Measurements from ENCODE around the gene TYK2.
"Not testable (repeated sequence)": the region's sequence is repeated elsewhere in the genome, so short reads cannot be mapped to it uniquely, and the experiment has no call there.

TYK2 gene

GRCh38 chr19:10344780-10345179 lies 35.6 kb downstream of the TYK2 start:
- in situ Hi-C loops (cut with MboI; ENCODE audit: low pct_unique_long_range_greater_than_20kb, low sequenced_read_pairs) = no loop called here
- no peak for DNase-seq

DNA sequence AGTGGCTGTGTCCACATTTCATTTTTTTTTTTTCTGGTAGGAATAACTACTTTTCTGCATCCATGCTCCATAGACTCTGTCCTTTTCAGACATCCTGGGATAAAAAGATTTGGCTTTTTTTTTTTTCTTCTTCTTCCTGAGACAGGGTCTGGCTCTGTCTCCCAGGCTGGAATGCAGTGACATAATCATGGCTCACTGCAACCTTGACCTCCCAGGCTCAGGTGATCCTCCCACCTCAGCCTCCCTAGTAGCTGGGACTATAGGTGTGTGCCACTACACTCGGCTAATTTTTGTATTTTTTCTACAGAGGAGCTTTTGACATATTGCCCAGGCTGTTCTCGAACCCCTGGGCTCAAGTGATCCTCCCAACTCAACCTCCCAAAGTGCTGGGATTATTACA lies 36.9 kb downstream of the TYK2 start:
- in situ Hi-C loops (cut with MboI; ENCODE audit: low pct_unique_long_range_greater_than_20kb, low sequenced_read_pairs) = no loop called here
- DNase-seq = no peak

- in situ Hi-C loops (cut with MboI; ENCODE audit: low pct_unique_long_range_greater_than_20kb, low sequenced_read_pairs) = no loop called here
- no peak for DNase-seq
Observed at GRCh38 chr19:10339977-10340376, 40.4 kb downstream of the TYK2 start.

GRCh38 chr19:10339380-10339960 lies 40.9 kb downstream of the TYK2 start, which contains the start of gene ICAM3:
Gene ICAM3 (minus strand): TSS chr19:10339624. CDS start chr19:10339614, 10 bp downstream.
- DNase-seq = peak; percentile 73
- in situ Hi-C loops (cut with MboI; ENCODE audit: low pct_unique_long_range_greater_than_20kb, low sequenced_read_pairs) = no loop called here

- in situ Hi-C loops (cut with MboI; ENCODE audit: low pct_unique_long_range_greater_than_20kb, low sequenced_read_pairs) = no loop called here
Observed at GRCh38 chr19:10338940-10339339, 41.4 kb downstream of the TYK2 start.

GRCh38 chr19:10336725-10337124 lies 43.6 kb downstream of the TYK2 start:
- in situ Hi-C loops (cut with MboI; ENCODE audit: low pct_unique_long_range_greater_than_20kb, low sequenced_read_pairs); DNase-seq: not testable (repeated sequence)

More at GRCh38 chr19:10338940-10339339, 41.4 kb downstream of the TYK2 start:
- no peak for DNase-seq

GRCh38 chr19:10335352-10335985 lies 44.9 kb downstream of the TYK2 start:
- DNase-seq = no peak
- in situ Hi-C loops (cut with MboI; ENCODE audit: low pct_unique_long_range_greater_than_20kb, low sequenced_read_pairs) = no loop called here

GRCh38 chr19:10334588-10335351 lies 45.6 kb downstream of the TYK2 start:
- peak; percentile 24 for DNase-seq
- in situ Hi-C loops (cut with MboI; ENCODE audit: low pct_unique_long_range_greater_than_20kb, low sequenced_read_pairs) = no loop called here

DNA sequence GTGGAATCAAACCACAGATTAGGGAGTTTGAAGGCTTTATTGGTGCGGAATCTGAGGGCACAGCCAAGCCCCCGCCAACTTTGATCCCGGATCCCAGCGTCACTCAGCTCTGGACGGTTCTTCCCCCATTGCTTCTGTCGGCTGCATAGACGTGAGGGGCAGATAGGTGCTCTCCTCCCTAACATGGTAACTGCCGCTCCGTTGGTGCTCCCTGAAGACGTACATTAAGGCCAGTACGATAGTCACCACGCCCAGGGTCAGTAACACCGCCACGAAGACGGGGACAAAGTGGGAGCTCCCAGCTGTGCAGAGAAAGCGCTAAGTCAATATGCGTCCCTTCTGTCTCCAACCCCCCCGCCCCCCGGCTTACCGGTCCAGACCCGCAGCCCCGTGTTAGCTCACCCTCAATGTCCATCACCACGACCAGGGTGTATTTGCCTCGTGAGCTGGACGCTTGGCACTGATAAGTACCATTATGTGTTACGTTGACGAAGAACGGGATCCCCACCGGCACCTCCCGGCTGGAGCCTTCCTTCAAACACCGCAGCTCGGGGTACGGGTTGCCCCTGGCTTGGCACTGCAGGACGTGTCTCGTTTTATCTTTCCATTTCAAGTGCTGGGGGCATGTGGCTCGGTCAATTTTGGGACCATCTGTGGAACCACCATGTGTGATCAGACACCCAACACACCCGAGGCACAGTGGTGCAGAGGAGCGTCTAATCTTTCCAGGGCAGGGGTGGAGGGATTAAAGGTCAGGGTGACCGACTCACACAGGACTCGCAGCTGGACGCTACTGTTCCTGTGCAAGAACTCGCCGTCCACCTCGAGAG lies 46.4 kb downstream of the TYK2 start:
- in situ Hi-C loops (cut with MboI; ENCODE audit: low pct_unique_long_range_greater_than_20kb, low sequenced_read_pairs) = no loop called here
- no peak for DNase-seq

GRCh38 chr19:10332965-10333757 lies 47.2 kb downstream of the TYK2 start, which contains the start of gene RAVER1:
Gene RAVER1 (minus strand): TSS chr19:10333529. CDS start chr19:10333507, 22 bp downstream.
- peak; percentile 95 for DNase-seq
- in situ Hi-C loops (cut with MboI; ENCODE audit: low pct_unique_long_range_greater_than_20kb, low sequenced_read_pairs) = no loop called here

- in situ Hi-C loops (cut with MboI; ENCODE audit: low pct_unique_long_range_greater_than_20kb, low sequenced_read_pairs) = no loop called here
- DNase-seq = no peak
Observed at GRCh38 chr19:10332158-10332964, 48.0 kb downstream of the TYK2 start.

- in situ Hi-C loops (cut with MboI; ENCODE audit: low pct_unique_long_range_greater_than_20kb, low sequenced_read_pairs) = no loop called here
- DNase-seq = no peak
Observed at GRCh38 chr19:10329555-10329954, 50.8 kb downstream of the TYK2 start.

DNA sequence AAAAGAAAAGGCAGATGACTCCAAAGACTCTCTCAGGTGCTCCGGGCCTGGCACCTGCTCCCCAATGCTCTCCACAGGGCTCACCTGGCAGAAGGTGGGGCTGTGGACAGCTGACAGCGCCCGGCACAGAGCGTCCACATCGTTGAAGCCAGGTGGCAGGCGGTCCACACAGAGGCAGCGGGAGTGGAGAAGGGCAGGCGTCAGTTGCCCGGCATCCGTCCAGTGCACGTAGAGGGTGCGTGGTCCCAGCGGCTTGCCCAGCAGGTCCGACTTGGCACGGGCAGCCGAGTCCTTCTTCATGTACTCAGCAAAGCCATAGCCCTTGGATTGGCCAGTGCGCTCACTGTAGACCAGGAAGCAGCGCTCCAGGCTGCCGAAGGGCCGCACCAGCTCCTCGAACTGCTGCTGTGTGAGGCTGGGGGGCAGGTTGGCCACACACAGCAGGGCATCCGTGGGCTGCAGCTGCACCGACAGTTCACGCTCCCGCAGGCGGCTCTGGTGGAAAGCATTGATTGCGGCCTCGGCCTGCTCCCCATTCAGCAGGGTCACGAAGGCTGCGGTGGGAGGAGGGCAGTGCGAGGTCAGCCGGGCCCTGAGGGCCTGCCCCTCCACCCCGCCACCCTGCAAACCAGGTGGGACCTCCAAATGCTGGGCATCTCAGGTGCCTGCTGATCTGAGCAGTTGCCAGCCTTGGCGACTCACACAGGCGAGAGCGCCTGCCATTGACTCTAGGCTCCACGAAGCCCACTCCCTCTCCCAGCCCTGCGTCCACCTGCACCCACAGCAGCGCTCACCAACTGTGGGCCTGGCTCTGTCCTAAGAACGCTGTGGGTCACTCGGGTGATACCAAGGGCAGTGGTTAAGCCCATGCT lies 51.6 kb downstream of the TYK2 start:
- in situ Hi-C loops (cut with MboI; ENCODE audit: low pct_unique_long_range_greater_than_20kb, low sequenced_read_pairs) = no loop called here

DNA sequence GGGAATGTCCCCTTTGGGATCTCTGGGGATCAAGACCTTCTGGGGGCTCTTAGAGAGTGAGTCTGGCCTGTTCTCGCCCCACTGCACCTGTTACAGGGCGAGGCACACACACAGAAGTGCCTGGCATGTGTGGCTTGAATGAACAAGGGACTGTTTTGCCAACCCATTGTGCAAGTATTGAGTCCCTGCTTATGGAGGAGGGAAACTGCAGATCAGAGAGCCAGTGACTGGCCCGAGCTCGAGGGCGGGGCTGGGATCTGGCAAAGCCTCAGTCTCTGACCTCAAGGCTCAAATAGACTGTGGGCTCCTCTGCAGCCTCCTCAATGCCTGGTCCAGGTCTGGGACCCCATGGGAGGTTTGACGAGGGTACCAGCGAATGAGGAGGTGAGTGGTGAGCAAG lies 52.6 kb downstream of the TYK2 start:
- DNase-seq = no peak
- in situ Hi-C loops (cut with MboI; ENCODE audit: low pct_unique_long_range_greater_than_20kb, low sequenced_read_pairs) = no loop called here

More for the DNA sequence above, 51.6 kb downstream of the TYK2 start:
- DNase-seq = no peak

GRCh38 chr19:10325732-10326131 lies 54.6 kb downstream of the TYK2 start:
- in situ Hi-C loops (cut with MboI; ENCODE audit: low pct_unique_long_range_greater_than_20kb, low sequenced_read_pairs) = no loop called here
- no peak for DNase-seq

GRCh38 chr19:10321874-10322835 lies 58.2 kb downstream of the TYK2 start:
- DNase-seq = no peak
- in situ Hi-C loops (cut with MboI; ENCODE audit: low pct_unique_long_range_greater_than_20kb, low sequenced_read_pairs) = no loop called here

Measured in KBM-7 (cell line).